ENCODE data around the gene PROC. TPM values are rescaled to one million over a fixed set of nuclear protein-coding genes. Genes with fewer than 3 reads are reported as not detected.
"Not testable (repeated sequence)": the region's sequence is repeated elsewhere in the genome, so short reads cannot be mapped to it uniquely, and the experiment has no call there.

The PROC gene
- total RNA-seq, 2 donors from 2014 or later: not detected

- no peak overlapping the region for H3K27ac Mint-ChIP-seq
- no peak for DNase-seq
- ATAC-seq: no peak
Observed at GRCh38 chr2:127401757-127402695, 16.2 kb upstream of the PROC start.

GRCh38 chr2:127403460-127403859 lies 14.8 kb upstream of the PROC start:
- ATAC-seq (no peak), DNase-seq (no peak)
- H3K27ac Mint-ChIP-seq: peak overlapping the region; percentile 53
- no peak overlapping the region for H3K4me3 Mint-ChIP-seq
- peaks cover 3% of the 10 kb centered on the region for H3K36me3 Mint-ChIP-seq (ENCODE audit: low read depth)
- peaks cover 2% of the 10 kb centered on the region for H3K4me1 Mint-ChIP-seq
- H3K27me3 Mint-ChIP-seq: peaks cover 23% of the 10 kb centered on the region
- no peaks in the 10 kb centered on the region for H3K9me3 ChIP-seq (ENCODE audit: control insufficient read depth, low read length, poor library complexity, severe bottlenecking)

More at GRCh38 chr2:127401757-127402695, 16.2 kb upstream of the PROC start:
- Mint-ChIP-seq H3K27me3 (peaks cover 34% of the 10 kb centered on the region), H3K4me3 (no peak overlapping the region), H3K4me1 (no peaks in the 10 kb centered on the region), H3K36me3 (ENCODE audit: low read depth) (peaks cover 6% of the 10 kb centered on the region)
- H3K9me3 ChIP-seq (ENCODE audit: control insufficient read depth, low read length, poor library complexity, severe bottlenecking): no peaks in the 10 kb centered on the region

GRCh38 chr2:127404466-127405254 lies 13.6 kb upstream of the PROC start:
- Mint-ChIP-seq H3K27me3 (peaks cover 14% of the 10 kb centered on the region), H3K4me3 (no peak overlapping the region), H3K4me1 (peaks cover 2% of the 10 kb centered on the region), H3K36me3 (ENCODE audit: low read depth) (no peaks in the 10 kb centered on the region), H3K27ac (no peak overlapping the region)
- ATAC-seq (no peak), DNase-seq (no peak)
- no peaks in the 10 kb centered on the region for H3K9me3 ChIP-seq (ENCODE audit: control insufficient read depth, low read length, poor library complexity, severe bottlenecking)

GRCh38 chr2:127405255-127405610 lies 13.0 kb upstream of the PROC start:
- H3K36me3 Mint-ChIP-seq (ENCODE audit: low read depth): no peaks in the 10 kb centered on the region
- DNase-seq (no peak), ATAC-seq (no peak)
- H3K27ac Mint-ChIP-seq: no peak overlapping the region
- H3K9me3 ChIP-seq (ENCODE audit: control insufficient read depth, low read length, poor library complexity, severe bottlenecking): no peaks in the 10 kb centered on the region
- H3K27me3 Mint-ChIP-seq: peaks cover 14% of the 10 kb centered on the region
- peaks cover 2% of the 10 kb centered on the region for H3K4me1 Mint-ChIP-seq
- H3K4me3 Mint-ChIP-seq: no peak overlapping the region

- no peak for DNase-seq
- H3K36me3 Mint-ChIP-seq (ENCODE audit: low read depth): no peaks in the 10 kb centered on the region
- no peak overlapping the region for H3K27ac Mint-ChIP-seq
- peaks cover 10% of the 10 kb centered on the region for H3K4me1 Mint-ChIP-seq
- no peak overlapping the region for H3K4me3 Mint-ChIP-seq
- H3K9me3 ChIP-seq (ENCODE audit: control insufficient read depth, low read length, poor library complexity, severe bottlenecking): no peaks in the 10 kb centered on the region
- H3K27me3 Mint-ChIP-seq: peaks cover 14% of the 10 kb centered on the region
- no peak for ATAC-seq
Observed at GRCh38 chr2:127406454-127406853, 11.8 kb upstream of the PROC start.

- H3K9me3 ChIP-seq (ENCODE audit: control insufficient read depth, low read length, poor library complexity, severe bottlenecking): no peaks in the 10 kb centered on the region
- Mint-ChIP-seq H3K36me3 (ENCODE audit: low read depth) (no peaks in the 10 kb centered on the region), H3K27me3 (peaks cover 8% of the 10 kb centered on the region), H3K4me1 (peaks cover 12% of the 10 kb centered on the region), H3K4me3 (peak overlapping the region; percentile 82), H3K27ac (peak overlapping the region; percentile 51)
- DNase-seq: no peak
- ATAC-seq: no peak
Observed at GRCh38 chr2:127407091-127407490, 11.1 kb upstream of the PROC start.

GRCh38 chr2:127407661-127408003 lies 10.6 kb upstream of the PROC start:
- Mint-ChIP-seq H3K4me1 (peaks cover 15% of the 10 kb centered on the region), H3K27ac (peak overlapping the region; percentile 51), H3K36me3 (ENCODE audit: low read depth) (no peaks in the 10 kb centered on the region), H3K4me3 (peak overlapping the region; percentile 82), H3K27me3 (peaks cover 5% of the 10 kb centered on the region)
- DNase-seq: no peak
- ATAC-seq: peak; percentile 58
- no peaks in the 10 kb centered on the region for H3K9me3 ChIP-seq (ENCODE audit: control insufficient read depth, low read length, poor library complexity, severe bottlenecking)

GRCh38 chr2:127408004-127408806 lies 10.0 kb upstream of the PROC start:
- Mint-ChIP-seq H3K27ac (peak overlapping the region; percentile 51), H3K36me3 (ENCODE audit: low read depth) (no peaks in the 10 kb centered on the region), H3K27me3 (peaks cover 5% of the 10 kb centered on the region), H3K4me1 (peaks cover 15% of the 10 kb centered on the region), H3K4me3 (peak overlapping the region; percentile 82)
- no peaks in the 10 kb centered on the region for H3K9me3 ChIP-seq (ENCODE audit: control insufficient read depth, low read length, poor library complexity, severe bottlenecking)
- ATAC-seq (peak; percentile 93), DNase-seq (peak; percentile 81 to 94 (median 90))

GRCh38 chr2:127408807-127409099 lies 9.5 kb upstream of the PROC start:
- H3K9me3 ChIP-seq (ENCODE audit: control insufficient read depth, low read length, poor library complexity, severe bottlenecking): no peaks in the 10 kb centered on the region
- Mint-ChIP-seq H3K27ac (peak overlapping the region; percentile 11), H3K36me3 (ENCODE audit: low read depth) (no peaks in the 10 kb centered on the region), H3K4me3 (peak overlapping the region; percentile 55), H3K4me1 (peaks cover 15% of the 10 kb centered on the region), H3K27me3 (peaks cover 1% of the 10 kb centered on the region)
- DNase-seq (no peak), ATAC-seq (no peak)

GRCh38 chr2:127409716-127410115 lies 8.5 kb upstream of the PROC start:
- not testable (repeated sequence) for ATAC-seq; DNase-seq; H3K27me3 Mint-ChIP-seq; H3K9me3 ChIP-seq (ENCODE audit: control insufficient read depth, low read length, poor library complexity, severe bottlenecking); H3K36me3 Mint-ChIP-seq (ENCODE audit: low read depth)
- Mint-ChIP-seq H3K4me3 (peak overlapping the region; percentile 1), H3K4me1 (peaks cover 15% of the 10 kb centered on the region), H3K27ac (peak overlapping the region; percentile 86)

- peak overlapping the region; percentile 86 for H3K27ac Mint-ChIP-seq
- no peaks in the 10 kb centered on the region for H3K36me3 Mint-ChIP-seq (ENCODE audit: low read depth)
- ATAC-seq: no peak
- no peaks in the 10 kb centered on the region for H3K27me3 Mint-ChIP-seq
- no peak for DNase-seq
- peaks cover 18% of the 10 kb centered on the region for H3K4me1 Mint-ChIP-seq
- no peaks in the 10 kb centered on the region for H3K9me3 ChIP-seq (ENCODE audit: control insufficient read depth, low read length, poor library complexity, severe bottlenecking)
- H3K4me3 Mint-ChIP-seq: peak overlapping the region; percentile 60
Observed at GRCh38 chr2:127410871-127411652, 7.2 kb upstream of the PROC start.

- Mint-ChIP-seq H3K4me3 (no peak overlapping the region), H3K27ac (no peak overlapping the region), H3K36me3 (ENCODE audit: low read depth) (no peaks in the 10 kb centered on the region), H3K27me3 (no peaks in the 10 kb centered on the region), H3K4me1 (peaks cover 25% of the 10 kb centered on the region)
- no peak for ATAC-seq
- no peaks in the 10 kb centered on the region for H3K9me3 ChIP-seq (ENCODE audit: control insufficient read depth, low read length, poor library complexity, severe bottlenecking)
- no peak for DNase-seq
Observed at GRCh38 chr2:127411653-127412369, 6.4 kb upstream of the PROC start.

Data from T-helper 17 cell (primary cell).